Fibroblast of lung (primary cell): Measurements from ENCODE around the gene CASP7.

Experiments used
- CTCF ChIP-seq, 2 donors: IDR thresholded peaks in 1 of 2; conservative IDR thresholded peaks in 1 of 2; 1 replicate in 1 of 2; 2 replicates in 1 of 2; pipeline ENCODE4 v1.5.1; 2011 to 2012; ENCODE audit warnings: low read length in 2 of 2, control low read depth in 1 of 2, inconsistent platforms in 1 of 2, low read depth in 1 of 2, mild to moderate bottlenecking in 1 of 2
- EZH2 ChIP-seq: IDR thresholded peaks from 2 replicates; pipeline ENCODE4 v1.5.1; 2012; ENCODE audit warnings: low read length, control low read depth, mild to moderate bottlenecking; ENCODE audit errors: missing control alignments

- no peak for TF ChIP-seq CTCF (conservative IDR thresholded peaks at IDR 0.05 in 1 of 2, IDR thresholded peaks at IDR 0.05 in 1 of 2; ENCODE audit: low read depth in 1 of 2, low read length in 2 of 2)
- TF ChIP-seq EZH2 = no peak
Measured at GRCh38 chr10:113683300-113683699, 3.6 kb downstream of the CASP7 start.
